ENCODE data around the gene VWCE. TPM values are rescaled to one million over a fixed set of nuclear protein-coding genes. Genes with fewer than 3 reads are reported as not detected.
"Not testable (repeated sequence)": the region's sequence is repeated elsewhere in the genome, so short reads cannot be mapped to it uniquely, and the experiment has no call there.

The VWCE gene
- total RNA-seq, 1 donor from 2014 or later = 3.4 TPM

- intact Hi-C loops (cut with DNase I); H3K4me1 ChIP-seq; H3K27me3 ChIP-seq; DNase-seq (ENCODE audit: extremely low spot score in 2 of 2); H3K9me3 ChIP-seq; H3K4me3 ChIP-seq; H3K27ac ChIP-seq; H3K36me3 ChIP-seq: not testable (repeated sequence)
Observed at GRCh38 chr11:61210629-61211028, 84.5 kb downstream of the VWCE start.

Other genes starting within 250 kb of the VWCE start
- 0.98 TPM for gene CD5, start 192.8 kb downstream of the VWCE start, total RNA-seq
- gene VPS37C, start 133.9 kb downstream of the VWCE start, total RNA-seq = 15.7 TPM
- gene PGA3, start 91.8 kb downstream of the VWCE start, total RNA-seq = 2.5 TPM
- 7.6 TPM for gene PGA4, start 73.0 kb downstream of the VWCE start, total RNA-seq
- gene PGA5, start 54.1 kb downstream of the VWCE start, total RNA-seq = not detected
- 132 TPM for gene DDB1, start 37.8 kb upstream of the VWCE start, total RNA-seq
- 22.6 TPM for gene TKFC, start 37.9 kb upstream of the VWCE start, total RNA-seq
- 26.5 TPM for gene CYB561A3, start 66.6 kb upstream of the VWCE start, total RNA-seq
- 19.9 TPM for gene TMEM138, start 67.1 kb upstream of the VWCE start, total RNA-seq
- gene TMEM216, start 97.3 kb upstream of the VWCE start, total RNA-seq = 16.0 TPM
- 50.8 TPM for gene CPSF7, start 134.7 kb upstream of the VWCE start, total RNA-seq
- 24.3 TPM for gene SDHAF2, start 134.8 kb upstream of the VWCE start, total RNA-seq
- gene LRRC10B, start 213.4 kb upstream of the VWCE start, total RNA-seq = 0.74 TPM

All from vagina (tissue), 2 donors.